HEK293T (cell line): ENCODE results near the gene SELENOF.

ENCODE experiments used
- CTCF ChIA-PET: fragments of 350-600 bp; formaldehyde crosslinking; extraction: SDS; loops from one replicate; lab custom pipeline; 2021; ENCODE audit warnings: antibody characterized with exemption, inconsistent platforms; lab: Yijun Ruan, JAX
- POLR2A ChIA-PET: fragments of 350-600 bp; formaldehyde crosslinking; extraction: SDS; loops from one replicate; lab custom pipeline; 2020; ENCODE audit warnings: antibody characterized with exemption, inconsistent platforms; lab: Yijun Ruan, JAX
- DNase-seq: peaks from one replicate; pipeline ENCODE4 v3.0.0; 2012; ENCODE audit warnings: mixed read lengths; ENCODE audit errors: extremely low spot score
- ARNT ChIP-seq: fragments of 450-650 bp; IDR thresholded peaks from 2 replicates; pipeline ENCODE4 v1.6.1; 2017; ENCODE audit warnings: mild to moderate bottlenecking
- BHLHE40 ChIP-seq: fragments of 450-650 bp; IDR thresholded peaks from 2 replicates; pipeline ENCODE4 v1.6.1; 2016; ENCODE audit warnings: mild to moderate bottlenecking, moderate library complexity, borderline replicate concordance
- CTBP1 ChIP-seq: fragments of 450-650 bp; IDR thresholded peaks from 2 replicates; pipeline ENCODE4 v1.6.1; 2016; ENCODE audit warnings: borderline replicate concordance
- ELF4 ChIP-seq: fragments of 450-650 bp; IDR thresholded peaks from 2 replicates; pipeline ENCODE4 v1.6.1; 2017; ENCODE audit warnings: antibody characterized with exemption
- FOXA1 ChIP-seq: fragments of 450-650 bp; IDR thresholded peaks from 2 replicates; pipeline ENCODE4 v1.6.1; 2016; ENCODE audit warnings: mild to moderate bottlenecking
- FOXK2 ChIP-seq: fragments of 450-650 bp; IDR thresholded peaks from 2 replicates; pipeline ENCODE4 v1.6.1; 2016; ENCODE audit warnings: mild to moderate bottlenecking
- FOXM1 ChIP-seq: fragments of 450-650 bp; IDR thresholded peaks from 2 replicates; pipeline ENCODE4 v1.6.1; 2017; ENCODE audit warnings: mild to moderate bottlenecking, borderline replicate concordance
- HDGF ChIP-seq: fragments of 450-650 bp; IDR thresholded peaks from 2 replicates; pipeline ENCODE4 v1.6.1; 2017; ENCODE audit warnings: antibody characterized with exemption, borderline replicate concordance
- L3MBTL2 ChIP-seq: fragments of 450-650 bp; conservative IDR thresholded peaks from 2 replicates; pipeline ENCODE4 v1.6.1; 2016; ENCODE audit warnings: mild to moderate bottlenecking
- LEF1 ChIP-seq: fragments of 450-650 bp; IDR thresholded peaks from 2 replicates; pipeline ENCODE4 v1.6.1; 2017; ENCODE audit warnings: mild to moderate bottlenecking, borderline replicate concordance
- NFRKB ChIP-seq: fragments of 450-650 bp; IDR thresholded peaks from 2 replicates; pipeline ENCODE4 v1.6.1; 2016; ENCODE audit warnings: mild to moderate bottlenecking, moderate library complexity
- SP1 ChIP-seq: fragments of 450-650 bp; IDR thresholded peaks from 2 replicates; pipeline ENCODE4 v1.6.1; 2017
- SUZ12 ChIP-seq: fragments of 450-650 bp; IDR thresholded peaks from 2 replicates; pipeline ENCODE4 v1.6.1; 2016; ENCODE audit warnings: mild to moderate bottlenecking
- TARDBP ChIP-seq: fragments of 450-650 bp; IDR thresholded peaks from 2 replicates; pipeline ENCODE4 v1.6.1; 2016
- ZNF384 ChIP-seq: fragments of 450-650 bp; IDR thresholded peaks from 2 replicates; pipeline ENCODE4 v1.6.1; 2016
- TF ChIP-seq, protein P1 (sequence below): fragments of 450-650 bp; IDR thresholded peaks from 2 replicates; pipeline ENCODE4 v1.6.1; 2016

SELENOF gene

GRCh38 chr1:86938855-86939254 is 24.9 kb upstream of the SELENOF start:
- no peak for DNase-seq
- TF ChIP-seq SP1 (no peak), HDGF (no peak)
- ChIA-PET CTCF (no interaction called here), POLR2A (no interaction called here)

DNA sequence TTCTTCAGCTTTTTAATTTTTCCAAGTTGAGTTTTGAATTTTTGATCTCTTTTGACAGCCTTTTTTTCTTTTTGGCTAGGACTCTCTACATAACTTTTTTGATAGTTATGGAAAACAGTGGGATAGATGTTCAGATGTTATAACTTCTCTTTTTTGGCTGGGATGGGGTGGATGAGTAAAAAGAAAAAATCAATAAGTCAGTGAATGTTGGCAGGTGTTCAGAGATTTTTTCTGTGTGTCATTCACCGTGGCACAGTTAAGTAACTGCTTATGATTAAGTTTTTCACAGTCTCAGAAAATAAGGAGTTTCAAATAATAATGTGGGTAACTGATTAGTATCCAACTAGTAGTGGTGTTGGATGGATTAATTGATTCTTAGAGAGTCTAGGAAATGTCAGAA is 24.5 kb upstream of the SELENOF start:
- no peak for DNase-seq

GRCh38 chr1:86933562-86934377 is 19.8 kb upstream of the SELENOF start:
- TF ChIP-seq, protein P1, sequence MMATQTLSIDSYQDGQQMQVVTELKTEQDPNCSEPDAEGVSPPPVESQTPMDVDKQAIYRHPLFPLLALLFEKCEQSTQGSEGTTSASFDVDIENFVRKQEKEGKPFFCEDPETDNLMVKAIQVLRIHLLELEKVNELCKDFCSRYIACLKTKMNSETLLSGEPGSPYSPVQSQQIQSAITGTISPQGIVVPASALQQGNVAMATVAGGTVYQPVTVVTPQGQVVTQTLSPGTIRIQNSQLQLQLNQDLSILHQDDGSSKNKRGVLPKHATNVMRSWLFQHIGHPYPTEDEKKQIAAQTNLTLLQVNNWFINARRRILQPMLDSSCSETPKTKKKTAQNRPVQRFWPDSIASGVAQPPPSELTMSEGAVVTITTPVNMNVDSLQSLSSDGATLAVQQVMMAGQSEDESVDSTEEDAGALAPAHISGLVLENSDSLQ = no peak
- peak; percentile 28; the same call in 1 of the 2 replicates for TF ChIP-seq ZNF384
- TF ChIP-seq LEF1 = no peak
- ChIA-PET CTCF (interaction anchor here (1.0 to 2.0 kb wide), 5 partner anchors 9 to 229 kb away, joined by 3 to 7 read pairs (median 4); partner anchors contain the start of gene SH3GLB1), POLR2A (interaction anchor here (0.7 to 2.8 kb wide), 2 partner anchors 19 to 23 kb away, joined by 3 to 24 read pairs; partner anchors contain the start of genes HS2ST1 and SELENOF)
- no peak for DNase-seq

More for the DNA sequence above, 24.5 kb upstream of the SELENOF start:
- TF ChIP-seq BHLHE40 (no peak), L3MBTL2 (no peak), LEF1 (no peak), SP1 (no peak), NFRKB (no peak), CTBP1 (no peak)
- ChIA-PET CTCF (no interaction called here), POLR2A (no interaction called here)

DNA sequence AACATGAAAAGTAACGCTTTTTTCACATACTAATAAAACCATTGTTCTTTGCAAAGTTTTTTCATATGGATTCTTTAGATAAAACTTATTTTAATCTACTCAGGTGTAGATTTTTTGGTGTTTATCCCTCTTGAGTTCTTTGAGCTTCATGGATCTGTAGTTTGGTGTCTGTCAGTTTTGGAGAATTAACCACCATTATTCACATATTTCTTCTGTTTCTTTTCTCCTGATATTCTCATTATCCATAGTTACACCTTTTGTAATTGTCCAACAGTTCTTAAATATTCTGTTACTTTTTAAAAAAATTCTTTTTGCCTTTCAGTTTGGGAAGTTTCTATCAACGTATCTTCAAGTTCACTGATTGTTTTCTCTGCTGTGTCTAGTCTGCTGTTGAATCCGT is 19.1 kb upstream of the SELENOF start:
- TF ChIP-seq, protein P1 = no peak
- no peak for TF ChIP-seq ELF4
- TF ChIP-seq TARDBP = no peak
- TF ChIP-seq FOXM1 = no peak
- no peak for TF ChIP-seq NFRKB
- no peak for TF ChIP-seq BHLHE40
- no peak for TF ChIP-seq CTBP1
- TF ChIP-seq FOXK2 = no peak
- no peak for TF ChIP-seq FOXA1
- no peak for TF ChIP-seq HDGF
- no peak for TF ChIP-seq SP1
- no peak for TF ChIP-seq SUZ12
- TF ChIP-seq ARNT = no peak
- no peak for TF ChIP-seq L3MBTL2
- no peak for TF ChIP-seq LEF1
- no peak for TF ChIP-seq ZNF384

DNA sequence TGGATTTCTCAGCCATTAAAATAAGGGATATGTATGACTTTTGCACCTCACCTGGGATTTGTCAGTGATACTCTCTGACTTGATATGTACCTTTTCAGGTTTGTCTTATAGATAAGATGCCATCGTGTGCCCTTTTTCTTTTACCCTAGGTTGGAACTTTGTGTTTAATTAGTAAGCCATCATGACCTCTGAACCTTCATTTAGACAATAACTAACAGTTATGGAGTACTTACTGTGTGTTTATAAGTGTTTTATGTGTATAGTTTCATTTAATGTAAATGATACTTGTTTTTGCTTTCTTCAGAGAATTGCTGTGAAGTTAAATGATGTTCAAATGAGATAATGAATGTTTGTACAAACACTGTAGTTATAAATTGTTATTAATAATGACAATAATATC is 14.9 kb upstream of the SELENOF start:
- POLR2A ChIA-PET = interaction anchor here (0.6 kb wide), 1 partner anchor 13 kb away, joined by 3 read pairs; no protein-coding TSS in a partner anchor
- CTCF ChIA-PET = no interaction called here
- TF ChIP-seq SP1 (no peak), NFRKB (no peak), TARDBP (no peak), BHLHE40 (no peak), ELF4 (no peak), LEF1 (no peak), SUZ12 (no peak)
- no peak for DNase-seq

More for the DNA sequence above, 19.1 kb upstream of the SELENOF start:
- no peak for DNase-seq
- POLR2A ChIA-PET = interaction anchor here (2.8 kb wide), 1 partner anchor 18 kb away, joined by 24 read pairs; the partner anchor contains the start of genes HS2ST1 and SELENOF
- CTCF ChIA-PET = no interaction called here

GRCh38 chr1:86926883-86927282 is 13.0 kb upstream of the SELENOF start:
- TF ChIP-seq BHLHE40 (no peak), ELF4 (no peak), SUZ12 (no peak), LEF1 (no peak), FOXM1 (no peak), TARDBP (no peak), NFRKB (no peak), FOXK2 (no peak), CTBP1 (no peak), ARNT (no peak), ZNF384 (no peak)
- TF ChIP-seq, protein P1 = no peak
- CTCF ChIA-PET = no interaction called here
- no peak for DNase-seq
- POLR2A ChIA-PET = interaction anchor here (1.0 kb wide), 1 partner anchor 13 kb away, joined by 3 read pairs; the partner anchor contains the start of gene SELENOF

GRCh38 chr1:86925742-86926141 is 11.8 kb upstream of the SELENOF start:
- CTCF ChIA-PET = no interaction called here
- POLR2A ChIA-PET = no interaction called here
- DNase-seq = no peak
- no peak for TF ChIP-seq SUZ12
- no peak for TF ChIP-seq TARDBP
- no peak for TF ChIP-seq FOXK2
